H1 (cell line): Measurements from ENCODE around the gene ERI2. TPM values are rescaled to one million over a fixed set of nuclear protein-coding genes. Genes with fewer than 3 reads are reported as not detected.

ENCODE experiments used
- CTCF ChIA-PET: fragments of 300-600 bp; sonication (Branson Sonifier 250); formaldehyde crosslinking; loops from one replicate; lab custom pipeline; 2021; ENCODE audit not compliant: partially characterized antibody; lab: Charles Lee
- POLR2A ChIA-PET: fragments of 300-600 bp; sonication (Branson Sonifier 250); formaldehyde crosslinking; loops from one replicate; lab custom pipeline; 2021; ENCODE audit warnings: inconsistent platforms; ENCODE audit not compliant: partially characterized antibody; lab: Charles Lee
- DNase-seq, 2 experiments: peaks; one replicate each; pipeline versions ENCODE4 v3.0.0 to v3.0.0-alpha.2; 2010 to 2022; ENCODE audit warnings: low spot score in 2 of 2, low read depth in 1 of 2, mixed read lengths in 1 of 2
- FAIRE-seq: peaks from 2 replicates; lab custom pipeline; 2011; peaks lifted over from hg19 to GRCh38; lab: Jason Lieb, UNC
- H2AFZ ChIP-seq: 2 replicates; pipeline ENCODE4 v1.8.1; 2012; ENCODE audit warnings: low read length, inconsistent platforms
- H2AK5ac ChIP-seq: 2 replicates; pipeline ENCODE4 v1.6.1; 2013; ENCODE audit warnings: low read depth, low read length
- H2BK120ac ChIP-seq: replicated peaks from 2 replicates; pipeline ENCODE3; 2013; ENCODE audit warnings: low read depth, low read length, inconsistent platforms
- H2BK12ac ChIP-seq: 2 replicates; pipeline ENCODE4 v1.6.1; 2013; ENCODE audit warnings: low read depth, low read length
- H2BK15ac ChIP-seq: 2 replicates; pipeline ENCODE4 v1.6.1; 2013; ENCODE audit warnings: low read length
- H2BK20ac ChIP-seq: 2 replicates; pipeline ENCODE4 v1.6.1; 2013; ENCODE audit warnings: low read length
- H2BK5ac ChIP-seq: 2 replicates; pipeline ENCODE4 v1.6.1; 2013; ENCODE audit warnings: low read depth, low read length
- H3K14ac ChIP-seq: 2 replicates; pipeline ENCODE4 v1.6.1; 2013; ENCODE audit warnings: inconsistent platforms; ENCODE audit not compliant: insufficient read length
- H3K18ac ChIP-seq: 2 replicates; pipeline ENCODE4 v1.6.1; 2013; ENCODE audit warnings: low read length; ENCODE audit errors: extremely low read depth
- H3K23ac ChIP-seq: 2 replicates; pipeline ENCODE4 v1.6.1; 2013; ENCODE audit warnings: inconsistent platforms; ENCODE audit not compliant: insufficient read length
- H3K23me2 ChIP-seq: 2 replicates; pipeline ENCODE4 v1.6.1; 2013; ENCODE audit warnings: low read depth, low read length
- H3K27ac ChIP-seq: 2 replicates; pipeline ENCODE4 v1.6.1; 2011; ENCODE audit warnings: low read depth, low read length, inconsistent platforms
- H3K27me3 ChIP-seq, 4 experiments: replicated peaks in 1 of 4; 1 replicate in 1 of 4; 2 replicates in 3 of 4; pipeline versions ENCODE4 v1.6.1 to v1.8.1; 2011 to 2013; ENCODE audit warnings: low read length in 3 of 4, mild to moderate bottlenecking in 3 of 4, inconsistent platforms in 2 of 4, mixed read lengths in 2 of 4, moderate library complexity in 1 of 4; ENCODE audit not compliant: control insufficient read depth in 3 of 4, insufficient read depth in 3 of 4; ENCODE audit errors: extremely low read depth in 1 of 4
- H3K36me3 ChIP-seq, 4 experiments: 2 replicates each; pipeline versions ENCODE4 v1.6.1 to v1.8.1; 2011 to 2013; ENCODE audit warnings: mild to moderate bottlenecking in 4 of 4, low read length in 3 of 4, moderate library complexity in 2 of 4, control low read depth in 1 of 4, inconsistent platforms in 1 of 4; ENCODE audit not compliant: insufficient read depth in 4 of 4, control insufficient read depth in 2 of 4
- H3K4ac ChIP-seq: replicated peaks from 2 replicates; pipeline ENCODE3; 2013; ENCODE audit warnings: low read length, low read depth, mixed read lengths, inconsistent platforms; ENCODE audit not compliant: insufficient read length
- H3K4me1 ChIP-seq, 4 experiments: replicated peaks in 1 of 4; 1 replicate in 1 of 4; 2 replicates in 3 of 4; pipeline versions ENCODE4 v1.6.1 to v1.8.1; 2011 to 2013; ENCODE audit warnings: low read length in 3 of 4, inconsistent platforms in 2 of 4, mixed read lengths in 1 of 4; ENCODE audit not compliant: insufficient read depth in 4 of 4, control insufficient read depth in 3 of 4
- H3K4me2 ChIP-seq, 2 experiments: 2 replicates each; pipeline versions ENCODE4 v1.6.1 to v1.8.1; 2011 to 2013; ENCODE audit warnings: low read depth in 2 of 2, low read length in 2 of 2, control low read depth in 1 of 2, inconsistent platforms in 1 of 2, mild to moderate bottlenecking in 1 of 2; ENCODE audit not compliant: insufficient read depth in 1 of 2
- H3K4me3 ChIP-seq, 4 experiments: fragments of 200-600, 300-600 bp in 1 of 4; sonication (generic), shearing (Covaris generic), sonication (Bioruptor Twin) in 1 of 4; 2 replicates each; pipeline versions ENCODE4 v1.5.1 to v1.8.1; 2011 to 2016; ENCODE audit warnings: low read length in 4 of 4, low read depth in 3 of 4, control low read depth in 2 of 4, inconsistent platforms in 2 of 4, mild to moderate bottlenecking in 2 of 4, mixed read lengths in 1 of 4, moderate library complexity in 1 of 4; ENCODE audit not compliant: insufficient read depth in 2 of 4; ENCODE audit errors: extremely low read depth in 1 of 4
- H3K56ac ChIP-seq: replicated peaks from 2 replicates; pipeline ENCODE3; 2013; ENCODE audit warnings: low read depth, mild to moderate bottlenecking, mixed read lengths, low read length, inconsistent platforms; ENCODE audit not compliant: insufficient read length
- H3K79me1 ChIP-seq: 2 replicates; pipeline ENCODE4 v1.6.1; 2013; ENCODE audit warnings: low read depth, low read length, control low read depth
- H3K79me2 ChIP-seq, 2 experiments: 2 replicates each; pipeline versions ENCODE4 v1.6.1 to v1.8.1; 2012 to 2013; ENCODE audit warnings: low read length in 2 of 2, mild to moderate bottlenecking in 2 of 2, inconsistent platforms in 1 of 2; ENCODE audit not compliant: insufficient read depth in 2 of 2, control insufficient read depth in 1 of 2
- H3K9ac ChIP-seq, 4 experiments: replicated peaks in 1 of 4; 1 replicate in 1 of 4; 2 replicates in 3 of 4; pipeline versions ENCODE4 v1.6.1 to v1.8.1; 2011 to 2013; ENCODE audit warnings: low read depth in 3 of 4, low read length in 3 of 4, control low read depth in 2 of 4, mild to moderate bottlenecking in 2 of 4, moderate library complexity in 2 of 4, inconsistent platforms in 1 of 4; ENCODE audit errors: extremely low read depth in 1 of 4
- H3K9me3 ChIP-seq, 2 experiments: 2 replicates each; pipeline versions ENCODE4 v1.6.1 to v1.8.1; 2012 to 2013; ENCODE audit warnings: mild to moderate bottlenecking in 2 of 2, moderate library complexity in 2 of 2, control low read depth in 1 of 2, inconsistent platforms in 1 of 2, low read depth in 1 of 2, low read length in 1 of 2, mixed read lengths in 1 of 2; ENCODE audit not compliant: insufficient read depth in 2 of 2
- H4K20me1 ChIP-seq, 2 experiments: replicated peaks in 1 of 2; 2 replicates each; pipeline versions ENCODE3 to v1.8.1; 2011 to 2013; ENCODE audit warnings: inconsistent platforms in 2 of 2, low read length in 2 of 2, mild to moderate bottlenecking in 1 of 2; ENCODE audit not compliant: insufficient read depth in 2 of 2, control insufficient read depth in 1 of 2
- H4K5ac ChIP-seq: 2 replicates; pipeline ENCODE4 v1.6.1; 2013; ENCODE audit warnings: low read length, low read depth, mixed read lengths, inconsistent platforms; ENCODE audit not compliant: insufficient read length
- H4K8ac ChIP-seq: 2 replicates; pipeline ENCODE4 v1.8.0; 2013; ENCODE audit warnings: mild to moderate bottlenecking, moderate library complexity, low read length, inconsistent platforms; ENCODE audit not compliant: insufficient read depth; ENCODE audit errors: extremely low read depth
- H4K91ac ChIP-seq: replicated peaks from 2 replicates; pipeline ENCODE3; 2013; ENCODE audit warnings: low read length, mixed read lengths, inconsistent platforms; ENCODE audit not compliant: insufficient read length
- USF2 ChIP-seq: IDR thresholded peaks from 2 replicates; pipeline ENCODE4 v1.6.1; 2011; ENCODE audit warnings: low read length, improper control_type of control experiment
- WGBS, 2 experiments: shearing (Covaris generic) in 1 of 2; methylation state at CpG; one replicate each; pipeline versions ENCODE4 v1.1.6 to v1.1.7; 2013 to 2015; ENCODE audit warnings: low lambda C conversion rate in 2 of 2, mixed read lengths in 2 of 2, inconsistent platforms in 1 of 2, low coverage in 1 of 2, missing lambda C conversion rate in 1 of 2; ENCODE audit not compliant: insufficient replicate concordance in 2 of 2, insufficient coverage in 1 of 2, insufficient read length in 1 of 2; ENCODE audit errors: extremely low coverage in 1 of 2, missing lambda C conversion rate in 1 of 2; 5-methylcytosine and 5-hydroxymethylcytosine counted together
- polyA plus RNA-seq, 7 experiments: library from polyadenylated mRNA; depleted of rRNA in 3 of 7; stranded (reverse) in 5 of 7; unstranded in 2 of 7; fragments of >200 nt in 5 of 7; fragments of 200-250 nt in 2 of 7; gene quantifications; 1 replicate in 5 of 7; 2 replicates in 1 of 7; 4 replicates in 1 of 7; pipeline versions ENCODE4 v1.2.1 to v1.2.3, GENCODE V29; 2011 to 2013; ENCODE audit warnings: missing spikeins in 2 of 7, mixed read lengths in 2 of 7
- total RNA-seq: library from RNA; stranded (reverse); fragmentation: NEBNext Ultra II Directional; extraction: Animal tissue kit (Norgen Biotek cat#: 25700); gene quantifications from 2 replicates; pipeline ENCODE4 v1.2.1, GENCODE V29; 2021

The ERI2 gene
- total and polyA plus RNA-seq, 2 of the 8 experiments (the other 6 are each of a cell fraction or from before 2014, with no cell fraction given): 11.0 to 12.6 TPM

DNA sequence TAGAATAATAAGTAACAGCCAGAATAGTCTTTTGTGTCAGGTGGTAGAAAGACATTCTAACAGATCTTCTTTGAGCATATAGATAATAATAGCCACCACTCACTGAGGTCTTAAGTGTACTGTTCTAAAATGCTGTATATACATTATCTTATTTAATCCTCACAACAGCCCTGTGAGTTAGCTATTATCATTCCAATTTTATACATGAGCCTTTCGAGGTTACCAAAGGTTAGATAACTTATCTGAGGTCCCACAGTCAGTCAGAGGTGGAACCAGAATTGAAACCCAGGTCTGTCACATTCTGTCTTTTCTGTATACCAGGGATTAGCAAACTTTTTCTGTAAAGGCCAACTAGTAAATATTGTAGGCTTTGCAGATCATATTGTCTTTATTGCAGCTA is 23.3 kb upstream of the ERI2 start:
- H3K4me3 ChIP-seq: no peak overlapping the region
- no peak overlapping the region for H2BK5ac ChIP-seq
- no peak overlapping the region for H2AFZ ChIP-seq
- 94% methylated on average over 1 of the region's 1 CpG; no CpG with 5 or more reads in 1 of the 2 experiments for WGBS, 2 experiments
- no peak overlapping the region for H3K56ac ChIP-seq
- H4K20me1 ChIP-seq: no peaks in the 10 kb centered on the region
- no peak overlapping the region for H2BK20ac ChIP-seq
- CTCF ChIA-PET: interaction anchor here (1.2 kb wide), 1 partner anchor 17 kb away, joined by 3 read pairs; no protein-coding TSS in a partner anchor
- no peak overlapping the region for H3K4ac ChIP-seq
- no peak overlapping the region for H4K91ac ChIP-seq
- no peak overlapping the region for H2BK120ac ChIP-seq
- H3K23ac ChIP-seq: no peak overlapping the region
- TF ChIP-seq USF2: no peak
- H3K4me2 ChIP-seq: no peak overlapping the region
- H3K9me3 ChIP-seq: no peaks in the 10 kb centered on the region
- no peak overlapping the region for H2BK12ac ChIP-seq
- no peak overlapping the region for H2AK5ac ChIP-seq
- H3K23me2 ChIP-seq: no peaks in the 10 kb centered on the region
- H3K14ac ChIP-seq: no peak overlapping the region
- H4K5ac ChIP-seq: no peak overlapping the region
- H3K27me3 ChIP-seq: no peaks in the 10 kb centered on the region
- DNase-seq: no peak
- no peak overlapping the region for H3K27ac ChIP-seq
- peaks cover 0 to 18% (median 0%) of the 10 kb centered on the region in 4 experiments; a peak in 4 of 8 replicates for H3K36me3 ChIP-seq
- H3K79me1 ChIP-seq: no peaks in the 10 kb centered on the region
- H3K79me2 ChIP-seq: no peaks in the 10 kb centered on the region
- POLR2A ChIA-PET: no interaction called here
- no peak for FAIRE-seq
- H3K9ac ChIP-seq: no peak overlapping the region
- H3K4me1 ChIP-seq: no peaks in the 10 kb centered on the region
- no peak overlapping the region for H3K18ac ChIP-seq
- no peak overlapping the region for H4K8ac ChIP-seq
- H2BK15ac ChIP-seq: no peak overlapping the region
